NK-92 (cell line): ENCODE measurements around the gene KDM2A.

Experiments
- DNase-seq: peaks from one replicate; lab custom pipeline; 2025; ENCODE audit not compliant: unreplicated experiment; lab: John Stamatoyannopoulos, UW

KDM2A gene

DNA sequence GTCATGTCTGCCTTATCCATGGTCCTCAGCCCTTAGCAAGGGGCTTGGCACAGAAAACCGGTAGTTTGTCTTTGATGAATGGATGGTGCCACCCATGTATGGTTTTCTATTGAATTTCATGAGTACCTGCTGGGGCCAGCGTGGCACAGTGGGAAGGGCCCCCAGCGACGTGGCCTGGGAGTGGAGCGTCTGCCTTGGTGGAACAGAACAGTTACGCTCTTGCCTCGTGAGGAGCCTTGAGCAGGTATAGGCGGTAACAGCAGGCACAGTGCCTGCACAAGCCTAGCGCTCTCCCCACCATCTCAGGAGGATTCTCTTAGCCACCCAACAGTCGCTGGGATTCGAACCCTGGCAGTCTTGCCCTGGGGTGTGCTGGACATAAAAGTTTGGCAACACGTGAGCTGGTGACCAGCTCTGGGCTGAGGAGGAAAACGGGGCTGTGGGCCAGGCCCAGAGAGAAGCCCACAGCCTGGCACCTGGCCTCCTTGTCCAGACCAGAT, 181.2 kb downstream of the KDM2A start:
- no peak for DNase-seq

GRCh38 chr11:67300756-67301312, 181.8 kb downstream of the KDM2A start:
- no peak for DNase-seq

- DNase-seq: no peak
Measured at GRCh38 chr11:67301313-67301921, 182.4 kb downstream of the KDM2A start.

DNA sequence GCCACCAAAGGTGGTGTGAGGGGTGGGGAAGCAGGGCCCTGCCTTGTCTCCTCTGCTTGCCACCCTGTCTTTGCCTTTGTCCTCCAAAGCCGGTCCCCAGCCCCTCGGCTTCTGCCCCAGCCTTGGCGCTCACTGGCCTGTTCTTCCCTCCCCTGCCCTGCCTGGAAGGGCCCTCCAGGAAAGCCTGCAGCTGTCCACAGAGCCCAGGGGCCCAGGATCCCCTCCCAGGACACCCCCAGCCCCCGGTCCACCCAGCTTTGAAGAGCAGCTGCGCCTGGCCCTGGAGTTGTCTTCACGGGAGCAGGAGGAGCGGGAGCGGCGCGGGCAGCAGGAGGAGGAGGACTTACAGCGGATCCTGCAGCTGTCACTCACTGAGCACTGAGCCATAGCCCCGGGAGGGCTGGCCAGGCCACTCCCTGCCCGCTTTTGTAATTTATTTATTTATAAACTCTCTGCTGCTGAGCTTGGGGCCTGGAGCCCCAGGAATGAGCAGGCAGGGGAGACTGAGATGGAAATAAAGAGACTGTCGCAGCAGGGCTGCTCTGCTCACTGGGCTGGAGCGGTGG, 183.0 kb downstream of the KDM2A start:
- no peak for DNase-seq

GRCh38 chr11:67302571-67303131, 183.6 kb downstream of the KDM2A start:
- no peak for DNase-seq

DNA sequence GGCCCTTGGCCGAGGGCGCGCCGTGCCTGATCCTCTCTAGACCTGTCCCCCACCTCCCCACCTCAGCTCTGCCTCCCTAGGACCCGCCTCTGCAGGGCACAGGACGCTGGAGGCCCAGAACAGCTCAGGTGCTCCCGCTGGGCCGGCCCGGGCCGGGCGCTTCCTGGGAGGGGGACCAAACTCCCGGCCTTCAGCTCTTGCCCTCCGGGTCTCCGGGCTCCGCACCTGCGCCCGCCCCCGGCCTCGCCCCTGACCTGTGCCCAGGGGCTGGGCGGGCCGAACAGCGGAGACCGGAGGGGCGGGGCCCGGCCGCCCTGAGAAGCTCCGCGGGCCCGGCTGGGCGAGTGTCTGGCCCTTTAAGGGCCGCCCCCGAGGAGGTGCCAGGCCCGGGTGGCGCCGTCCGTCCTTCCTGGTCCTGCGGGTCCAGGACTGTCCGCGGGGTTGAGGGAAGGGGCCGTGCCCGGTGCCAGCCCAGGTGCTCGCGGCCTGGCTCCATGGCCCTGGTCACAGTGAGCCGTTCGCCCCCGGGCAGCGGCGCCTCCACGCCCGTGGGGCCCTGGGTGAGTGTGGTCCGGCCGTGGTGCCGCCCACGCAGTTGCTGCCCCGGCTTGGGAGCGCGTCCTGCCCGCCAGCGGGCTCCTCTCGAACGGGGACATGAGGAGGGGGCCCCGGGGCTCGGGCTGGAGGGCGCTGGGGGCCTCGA, 184.2 kb downstream of the KDM2A start, which contains the start of gene SSH3:
Gene SSH3, plus strand, starts transcription at position 399 of the 703 bp plus-strand sequence. Its CDS starts 96 bp downstream, at position 495.
- no peak for DNase-seq

DNA sequence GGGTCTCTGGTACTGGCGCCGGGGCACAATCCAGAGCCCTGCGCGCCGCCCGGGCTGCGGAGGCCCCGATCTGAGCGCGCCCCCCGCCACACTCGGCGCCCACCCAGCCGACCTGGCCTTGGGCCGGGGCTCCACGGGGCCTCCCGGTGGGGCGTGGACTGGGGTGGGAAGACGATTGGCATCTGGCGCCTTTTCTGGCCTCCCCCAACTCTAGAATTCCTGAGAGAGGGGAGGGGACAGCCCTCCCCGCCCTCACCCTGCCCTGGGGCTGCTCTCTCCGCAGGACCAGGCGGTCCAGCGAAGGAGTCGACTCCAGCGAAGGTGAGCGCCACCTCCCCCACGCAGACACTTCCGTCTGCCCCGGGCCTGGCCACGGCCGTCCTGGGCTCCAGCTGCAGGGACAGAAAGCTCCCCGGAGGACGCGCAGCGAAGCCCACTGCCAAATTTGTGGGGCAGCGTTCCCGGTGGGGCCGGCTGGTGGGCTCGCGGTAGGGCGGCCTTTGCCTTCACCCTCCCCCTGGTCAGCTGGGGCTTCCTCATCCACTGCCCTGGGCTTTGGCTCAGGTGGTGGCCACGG, 184.9 kb downstream of the KDM2A start:
- DNase-seq: no peak

- DNase-seq: no peak
Measured at GRCh38 chr11:67304511-67305113, 185.5 kb downstream of the KDM2A start.

GRCh38 chr11:67306769-67307544, 187.9 kb downstream of the KDM2A start:
- no peak for DNase-seq

- no peak for DNase-seq
Measured at GRCh38 chr11:67307545-67308001, 188.5 kb downstream of the KDM2A start.
